ENCODE measurements around the gene DPY19L3.
"Not testable (repeated sequence)": the region's sequence is repeated elsewhere in the genome, so short reads cannot be mapped to it uniquely, and the experiment has no call there.

Gene DPY19L3

DNA sequence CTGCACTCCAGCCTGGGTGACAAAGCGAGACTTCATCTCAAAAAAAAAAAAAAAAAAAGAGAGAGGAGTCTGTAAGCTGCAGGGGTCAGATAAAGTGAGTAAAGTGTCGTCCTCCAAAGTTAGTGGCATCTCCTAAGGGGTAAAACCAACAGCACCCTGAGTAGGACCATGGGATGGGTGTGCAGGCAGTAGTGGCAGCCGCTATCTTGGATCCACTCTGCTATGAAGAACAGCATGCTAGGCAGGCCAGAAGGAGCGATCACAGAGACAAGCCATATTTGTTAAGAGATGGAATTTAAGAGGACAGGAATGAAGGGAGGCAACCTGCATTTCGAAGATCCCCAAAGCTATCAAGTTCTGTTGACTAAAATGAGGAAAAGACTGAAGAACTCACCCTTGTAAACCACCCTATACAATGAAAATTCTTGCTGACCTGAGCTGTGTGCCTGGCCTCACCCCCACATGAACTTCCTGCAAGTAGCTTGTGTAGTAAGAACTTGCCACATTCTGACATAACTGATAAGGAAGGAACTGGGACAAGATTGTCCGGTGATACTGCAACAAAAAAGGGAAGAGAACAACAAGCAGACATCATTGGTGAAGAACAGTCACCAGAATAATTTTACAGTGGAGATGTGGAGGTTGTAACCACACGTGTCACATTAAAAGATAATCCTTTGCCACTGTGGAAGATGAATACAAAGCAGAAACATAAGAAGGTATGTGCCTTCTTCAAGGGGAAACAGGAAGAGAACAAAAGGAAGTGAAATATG is 16.2 kb downstream of the DPY19L3 start:
- no peak overlapping the region for H3K4me3 ChIP-seq (ENCODE audit: low read depth, low read length)
- TF ChIP-seq, protein P1, sequence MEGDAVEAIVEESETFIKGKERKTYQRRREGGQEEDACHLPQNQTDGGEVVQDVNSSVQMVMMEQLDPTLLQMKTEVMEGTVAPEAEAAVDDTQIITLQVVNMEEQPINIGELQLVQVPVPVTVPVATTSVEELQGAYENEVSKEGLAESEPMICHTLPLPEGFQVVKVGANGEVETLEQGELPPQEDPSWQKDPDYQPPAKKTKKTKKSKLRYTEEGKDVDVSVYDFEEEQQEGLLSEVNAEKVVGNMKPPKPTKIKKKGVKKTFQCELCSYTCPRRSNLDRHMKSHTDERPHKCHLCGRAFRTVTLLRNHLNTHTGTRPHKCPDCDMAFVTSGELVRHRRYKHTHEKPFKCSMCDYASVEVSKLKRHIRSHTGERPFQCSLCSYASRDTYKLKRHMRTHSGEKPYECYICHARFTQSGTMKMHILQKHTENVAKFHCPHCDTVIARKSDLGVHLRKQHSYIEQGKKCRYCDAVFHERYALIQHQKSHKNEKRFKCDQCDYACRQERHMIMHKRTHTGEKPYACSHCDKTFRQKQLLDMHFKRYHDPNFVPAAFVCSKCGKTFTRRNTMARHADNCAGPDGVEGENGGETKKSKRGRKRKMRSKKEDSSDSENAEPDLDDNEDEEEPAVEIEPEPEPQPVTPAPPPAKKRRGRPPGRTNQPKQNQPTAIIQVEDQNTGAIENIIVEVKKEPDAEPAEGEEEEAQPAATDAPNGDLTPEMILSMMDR (IDR thresholded peaks at IDR 0.05; ENCODE audit: borderline replicate concordance, insufficient read depth, low read depth, low read length) = no peak

DNA sequence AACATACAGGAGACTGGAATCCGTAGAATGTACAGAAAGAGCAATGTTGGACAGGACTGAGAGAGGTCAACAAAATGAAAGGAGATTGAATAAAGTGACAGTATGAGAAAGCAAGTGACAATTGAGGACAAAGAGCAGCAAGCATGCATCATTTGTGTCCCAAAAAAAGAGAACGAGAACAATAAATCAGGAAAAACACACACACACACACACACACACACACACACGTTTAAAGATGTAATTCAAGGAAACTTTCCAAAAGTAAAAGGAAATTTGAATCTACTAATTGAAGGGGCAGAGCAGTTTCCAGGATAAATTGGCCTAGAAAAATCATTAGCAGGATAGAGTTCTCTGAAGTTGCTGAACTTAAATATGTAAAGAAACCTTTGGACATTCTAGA is 16.9 kb downstream of the DPY19L3 start:
- H3K4me3 ChIP-seq (ENCODE audit: low read depth, low read length) = no peak overlapping the region
- TF ChIP-seq, protein P1 (IDR thresholded peaks at IDR 0.05; ENCODE audit: borderline replicate concordance, insufficient read depth, low read depth, low read length) = no peak

DNA sequence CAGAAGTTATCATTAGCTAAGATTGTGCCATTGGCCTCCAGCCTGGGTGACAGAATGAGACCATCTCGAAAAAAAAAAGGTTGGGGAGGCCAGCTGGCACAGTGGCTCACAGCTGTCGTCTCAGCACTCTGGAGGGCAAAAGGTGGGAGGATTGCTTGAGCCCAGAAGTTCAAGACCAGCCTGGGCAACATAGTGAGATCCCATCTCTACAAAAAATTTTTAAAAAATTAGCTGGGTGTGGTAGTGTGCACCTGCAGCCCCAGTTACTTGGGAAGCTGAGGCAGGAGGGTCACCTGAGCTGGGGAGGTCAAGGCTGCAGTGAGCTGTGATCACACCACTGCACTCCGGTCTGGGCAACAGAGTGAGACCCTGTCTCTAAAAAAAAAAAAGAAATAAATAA is 18.4 kb downstream of the DPY19L3 start:
- H3K4me3 ChIP-seq (ENCODE audit: low read depth, low read length) = not testable (repeated sequence)

DNA sequence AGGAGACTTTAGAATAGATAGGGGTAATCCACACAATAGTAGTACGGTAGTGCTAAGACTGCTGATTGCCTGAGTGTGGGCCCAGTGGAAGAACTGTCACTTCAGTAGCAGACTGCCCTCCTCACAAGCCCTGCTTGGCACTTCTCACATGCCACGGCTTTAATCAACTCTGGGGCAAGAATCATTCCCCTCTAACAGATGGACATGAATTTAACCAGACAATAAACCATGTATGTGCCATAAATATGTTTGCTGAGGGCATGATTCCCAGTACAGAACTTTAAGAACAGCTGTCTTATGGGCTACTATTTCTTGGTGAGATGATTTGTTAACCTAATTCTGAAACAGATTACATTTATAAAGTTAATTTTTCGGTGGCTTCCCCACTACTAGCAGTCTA is 22.0 kb downstream of the DPY19L3 start:
- TF ChIP-seq, protein P1 (IDR thresholded peaks at IDR 0.05; ENCODE audit: borderline replicate concordance, insufficient read depth, low read depth, low read length) = no peak
- H3K4me3 ChIP-seq (ENCODE audit: low read depth, low read length) = no peak overlapping the region

DNA sequence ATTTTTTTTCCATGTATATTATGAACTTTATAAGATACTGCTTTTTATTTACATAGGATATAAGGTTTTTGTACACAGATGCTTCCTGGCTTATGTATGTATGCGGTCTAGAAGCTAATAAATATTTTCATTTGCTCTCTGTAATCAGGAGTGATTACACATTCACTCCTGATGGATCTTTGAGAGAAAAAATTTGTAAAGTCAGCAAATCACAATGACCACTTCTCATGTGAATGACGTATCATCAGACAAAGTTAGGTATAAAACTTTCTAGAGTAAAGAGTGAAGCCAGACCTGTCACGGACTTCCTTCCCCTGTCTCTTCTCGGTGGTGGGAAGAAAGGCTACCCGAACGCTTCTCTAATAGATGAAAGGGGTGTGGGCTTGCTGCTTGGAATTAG is 31.1 kb downstream of the DPY19L3 start:
- no peak overlapping the region for H3K4me3 ChIP-seq (ENCODE audit: low read depth, low read length)
- TF ChIP-seq, protein P1 (IDR thresholded peaks at IDR 0.05; ENCODE audit: borderline replicate concordance, insufficient read depth, low read depth, low read length) = no peak

DNA sequence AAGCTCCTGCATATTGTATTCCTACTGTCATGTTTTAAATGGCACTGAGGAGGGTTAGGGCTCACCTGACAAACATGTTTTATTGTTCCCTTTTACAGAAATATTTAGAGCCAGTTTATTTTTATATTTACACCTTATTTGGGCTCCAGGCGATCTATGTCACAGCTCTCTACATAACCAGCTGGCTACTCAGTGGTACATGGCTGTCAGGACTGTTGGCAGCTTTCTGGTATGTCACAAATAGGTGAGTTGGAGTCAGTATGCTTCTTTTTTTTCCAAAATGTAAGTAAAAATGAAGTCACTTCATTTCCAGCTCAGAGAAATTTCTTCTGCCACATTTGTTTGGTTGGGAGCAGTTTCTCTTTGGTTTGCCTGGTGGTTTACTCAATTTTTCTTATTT is 31.5 kb downstream of the DPY19L3 start:
- no peak overlapping the region for H3K4me3 ChIP-seq (ENCODE audit: low read depth, low read length)
- TF ChIP-seq, protein P1 (IDR thresholded peaks at IDR 0.05; ENCODE audit: borderline replicate concordance, insufficient read depth, low read depth, low read length) = no peak

DNA sequence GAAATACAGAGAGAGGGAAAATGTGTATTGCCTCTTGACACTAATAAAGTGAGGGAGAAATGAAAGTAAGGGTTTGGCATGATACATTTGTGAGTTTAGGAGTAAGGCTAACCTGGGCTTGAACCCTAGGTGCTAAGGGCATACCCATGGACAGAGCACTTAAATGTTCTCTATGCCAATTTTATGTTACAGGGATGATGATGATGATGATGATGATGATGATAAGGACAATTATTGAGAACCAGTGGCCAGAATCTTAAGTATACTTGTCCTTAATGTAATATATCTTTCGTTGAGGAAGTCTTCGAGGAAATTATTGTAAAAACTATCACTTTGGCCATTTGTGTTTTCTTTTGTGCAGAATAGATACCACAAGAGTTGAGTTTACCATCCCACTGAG is 33.2 kb downstream of the DPY19L3 start:
- TF ChIP-seq, protein P1 (IDR thresholded peaks at IDR 0.05; ENCODE audit: borderline replicate concordance, insufficient read depth, low read depth, low read length) = no peak
- H3K4me3 ChIP-seq (ENCODE audit: low read depth, low read length) = no peak overlapping the region
